GM12865 (cell line): ENCODE data around the gene ARL4A.

ENCODE experiments used
- DNase-seq: peaks from one replicate; pipeline ENCODE4 v3.0.0; 2010; ENCODE audit warnings: low read depth
- H3K4me3 ChIP-seq: 2 replicates; pipeline ENCODE4 v1.5.1; 2011; ENCODE audit warnings: mild to moderate bottlenecking, low read depth, low read length, control low read depth
- CTCF ChIP-seq: IDR thresholded peaks from 2 replicates; pipeline ENCODE4 v1.5.1; 2011; ENCODE audit warnings: low read length, control low read depth, low read depth, inconsistent platforms; ENCODE audit not compliant: insufficient read depth; ENCODE audit errors: missing control alignments

Gene ARL4A

GRCh38 chr7:12728192-12728538, 40.7 kb downstream of the ARL4A start:
- H3K4me3 ChIP-seq, result no peak overlapping the region
- no peak for DNase-seq
- no peak for TF ChIP-seq CTCF

- DNase-seq, result no peak
- no peak for TF ChIP-seq CTCF
- no peak overlapping the region for H3K4me3 ChIP-seq
These were observed 41.7 kb downstream of the ARL4A start for GRCh38 chr7:12729112-12729511.

GRCh38 chr7:12730523-12730922, 43.1 kb downstream of the ARL4A start:
- no peak for DNase-seq
- no peak overlapping the region for H3K4me3 ChIP-seq
- TF ChIP-seq CTCF, result no peak

GRCh38 chr7:12731214-12731656, 43.8 kb downstream of the ARL4A start:
- TF ChIP-seq CTCF, result no peak
- peak; percentile 36 for DNase-seq
- H3K4me3 ChIP-seq, result no peak overlapping the region

GRCh38 chr7:12731775-12732174, 44.3 kb downstream of the ARL4A start:
- DNase-seq, result no peak
- no peak for TF ChIP-seq CTCF
- H3K4me3 ChIP-seq, result no peak overlapping the region

GRCh38 chr7:12732428-12732827, 45.0 kb downstream of the ARL4A start:
- H3K4me3 ChIP-seq, result no peak overlapping the region
- DNase-seq, result no peak
- TF ChIP-seq CTCF, result no peak

- TF ChIP-seq CTCF, result no peak
- no peak for DNase-seq
- H3K4me3 ChIP-seq, result no peak overlapping the region
These were observed 48.5 kb downstream of the ARL4A start for GRCh38 chr7:12735923-12736322.
